ENCODE results near the gene TMEM178B.
"Not testable (repeated sequence)": the region's sequence is repeated elsewhere in the genome, so short reads cannot be mapped to it uniquely, and the experiment has no call there.

Gene TMEM178B

DNA sequence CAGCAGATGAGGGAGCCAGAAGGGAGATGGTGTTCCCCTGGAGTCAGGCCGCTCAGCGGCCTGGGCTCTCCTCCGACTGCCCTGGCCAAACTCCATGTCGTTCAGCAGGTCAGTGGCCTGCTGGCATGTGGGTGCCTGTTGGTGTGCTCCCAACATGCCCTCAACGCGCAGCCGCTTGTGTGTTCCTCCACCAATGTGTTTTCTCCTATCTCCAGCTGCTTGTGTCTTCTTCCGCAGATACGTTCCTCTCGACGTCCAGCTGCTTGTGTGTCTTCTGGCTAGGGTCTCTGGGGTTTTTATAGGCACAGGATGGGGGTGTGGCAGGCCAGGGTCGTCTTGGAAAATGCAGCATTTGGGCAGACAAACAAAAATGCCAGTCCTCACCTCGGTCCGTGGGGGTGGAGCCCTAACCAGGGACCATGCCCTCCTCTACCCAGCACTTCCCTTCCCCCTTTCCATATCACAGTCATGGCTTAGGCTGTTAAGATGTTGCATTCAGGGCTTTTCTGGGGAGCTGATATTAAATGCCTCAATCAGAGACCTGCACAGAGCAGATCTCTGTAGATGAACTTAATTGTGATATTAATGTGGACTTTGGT, 111.6 kb downstream of the TMEM178B start:
- DNase-seq: no peak

DNA sequence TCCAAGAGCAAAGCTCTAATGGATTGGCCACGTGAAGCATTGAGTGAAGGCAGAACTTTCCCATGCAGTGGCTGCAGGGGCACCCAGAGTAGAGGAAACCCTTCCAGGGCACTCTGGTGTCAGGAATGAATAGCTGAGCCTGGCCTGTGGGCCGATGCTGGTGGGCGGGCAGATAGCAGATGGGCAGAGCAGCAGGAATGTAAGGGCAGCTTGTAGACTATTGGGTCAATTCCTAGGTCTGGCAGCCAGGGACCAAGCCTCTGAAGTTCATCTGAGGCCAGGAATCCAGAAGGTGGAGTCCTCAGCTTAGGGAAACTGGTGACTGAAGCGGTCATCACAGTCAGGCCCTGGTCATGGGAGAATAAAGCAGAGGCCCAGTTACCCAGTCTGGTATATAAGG, 115.4 kb downstream of the TMEM178B start:
- no peak for DNase-seq

DNA sequence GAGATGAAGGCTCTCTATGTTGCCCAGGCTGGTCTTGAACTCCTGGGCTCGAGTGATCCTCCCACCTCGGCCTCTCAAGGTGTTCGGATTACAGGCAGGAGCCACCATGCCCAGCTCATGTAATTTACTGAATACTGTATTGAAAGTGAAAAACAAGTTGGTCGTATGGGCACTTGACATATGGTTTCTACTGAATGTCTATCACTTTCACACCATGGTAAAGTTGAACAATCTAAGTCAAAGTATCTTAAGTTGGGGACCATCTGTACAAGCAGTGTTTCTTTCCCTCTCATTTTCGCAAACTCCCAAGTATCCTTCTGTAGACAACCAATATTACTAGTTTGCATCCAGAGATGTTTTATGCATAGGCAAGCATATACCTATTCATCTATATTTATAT, 116.6 kb downstream of the TMEM178B start:
- no peak for DNase-seq

DNA sequence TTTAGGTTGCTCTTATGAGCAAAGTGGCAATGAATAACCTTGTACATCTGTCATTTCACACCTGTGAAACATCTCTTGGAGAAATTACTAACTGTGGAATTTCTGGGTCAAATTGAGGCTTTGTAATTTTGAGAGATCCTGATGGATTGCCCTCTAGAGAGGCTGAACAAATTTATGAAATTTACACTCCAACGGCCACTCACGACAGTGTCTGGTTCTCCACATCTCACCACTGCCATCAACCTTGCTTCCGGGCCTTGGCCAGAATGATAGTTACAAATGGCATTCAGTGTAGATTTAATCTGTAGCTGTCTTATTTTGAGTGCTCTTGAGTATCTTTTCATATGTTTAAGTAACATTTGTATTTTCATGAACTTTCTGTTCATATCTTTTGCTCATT, 117.4 kb downstream of the TMEM178B start:
- no peak for DNase-seq

- no peak for DNase-seq
Observed at GRCh38 chr7:141193066-141193465, 119.2 kb downstream of the TMEM178B start.

DNA sequence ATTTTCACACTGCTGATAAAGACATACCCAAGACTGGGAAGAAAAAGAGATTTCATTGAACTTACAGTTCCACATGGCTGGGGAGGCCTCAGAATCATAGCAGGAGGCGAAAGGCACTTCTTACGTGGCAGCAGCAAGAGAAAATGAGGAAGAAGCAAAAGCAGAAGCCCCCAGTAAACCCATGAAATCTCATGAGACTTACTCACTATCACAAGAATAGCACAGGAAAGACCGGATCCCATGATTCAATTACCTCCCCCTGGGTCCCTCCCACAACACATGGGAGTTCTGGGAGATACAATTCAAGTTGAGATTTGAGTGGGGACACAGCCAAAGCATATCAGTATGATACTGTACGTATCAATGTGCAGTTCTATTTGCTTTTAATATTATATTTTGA, 121.9 kb downstream of the TMEM178B start:
- DNase-seq: not testable (repeated sequence)

GRCh38 chr7:141198194-141198958, 124.5 kb downstream of the TMEM178B start:
- DNase-seq: no peak

- no peak for DNase-seq
Observed at GRCh38 chr7:141200191-141201108, 126.6 kb downstream of the TMEM178B start.

GRCh38 chr7:141201145-141201885, 127.5 kb downstream of the TMEM178B start:
- no peak for DNase-seq

GRCh38 chr7:141202535-141202934, 128.7 kb downstream of the TMEM178B start:
- DNase-seq: no peak

GRCh38 chr7:141203177-141203576, 129.3 kb downstream of the TMEM178B start:
- no peak for DNase-seq

DNA sequence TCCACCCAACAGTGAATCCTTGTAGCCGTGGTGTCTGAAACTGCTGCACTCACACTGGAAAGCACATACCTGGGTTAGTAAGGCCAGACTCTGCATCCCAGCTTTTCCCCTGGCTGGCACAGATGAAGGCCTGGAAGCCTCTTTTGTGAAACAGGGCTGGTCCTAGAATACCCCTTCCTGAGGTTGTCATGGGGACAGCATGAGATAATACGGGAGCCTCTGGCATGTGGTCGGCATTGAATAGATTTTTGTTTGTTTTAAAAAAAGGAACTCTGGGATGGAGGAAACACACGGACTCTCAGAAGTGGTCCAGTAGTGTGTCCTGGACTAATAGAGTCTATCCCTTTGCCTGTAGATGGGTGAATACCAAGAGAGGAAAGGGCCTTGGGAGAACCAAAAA, 129.7 kb downstream of the TMEM178B start:
- DNase-seq: no peak

- DNase-seq: no peak
Observed at GRCh38 chr7:141207661-141208060, 133.8 kb downstream of the TMEM178B start.

DNA sequence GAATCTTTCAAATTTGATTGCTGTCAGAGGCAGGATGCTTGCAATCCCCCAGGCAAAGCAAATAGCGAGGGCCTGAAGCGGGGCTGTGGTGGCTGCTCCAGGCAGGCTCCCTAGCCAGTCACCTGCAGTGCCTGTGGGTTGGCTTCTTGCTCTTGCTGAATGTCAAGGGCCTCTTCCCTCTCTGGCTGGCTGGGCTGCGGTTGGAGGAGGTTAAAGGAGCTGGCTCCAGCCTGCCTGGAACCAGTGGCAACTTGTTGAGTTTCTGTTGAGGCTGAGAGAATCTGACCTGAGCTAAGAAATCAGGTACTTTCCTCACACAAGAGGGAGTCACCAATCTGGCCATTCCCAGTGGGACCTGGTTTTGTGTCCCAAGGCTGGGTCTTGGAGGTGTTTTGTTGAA, 134.7 kb downstream of the TMEM178B start:
- DNase-seq: no peak

DNA sequence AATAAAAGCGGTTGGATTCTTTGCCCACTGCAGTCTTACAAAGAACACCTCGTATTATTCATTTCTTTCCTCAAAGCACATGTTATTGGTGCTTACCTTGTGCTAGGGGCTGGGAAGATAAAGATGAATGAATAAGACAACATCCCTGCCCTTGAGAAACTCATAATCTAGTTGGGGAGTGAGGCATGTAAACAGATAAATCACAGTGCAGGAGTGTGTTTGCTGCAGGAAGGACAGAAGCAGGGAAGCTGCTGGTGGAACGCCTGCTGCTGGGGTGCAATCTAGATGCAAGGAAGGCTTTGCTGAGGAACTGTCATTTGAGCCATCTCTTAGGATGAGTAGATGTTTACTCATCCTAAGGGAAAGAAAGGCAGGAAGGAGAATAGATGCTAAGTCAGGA, 135.6 kb downstream of the TMEM178B start:
- DNase-seq: no peak

DNA sequence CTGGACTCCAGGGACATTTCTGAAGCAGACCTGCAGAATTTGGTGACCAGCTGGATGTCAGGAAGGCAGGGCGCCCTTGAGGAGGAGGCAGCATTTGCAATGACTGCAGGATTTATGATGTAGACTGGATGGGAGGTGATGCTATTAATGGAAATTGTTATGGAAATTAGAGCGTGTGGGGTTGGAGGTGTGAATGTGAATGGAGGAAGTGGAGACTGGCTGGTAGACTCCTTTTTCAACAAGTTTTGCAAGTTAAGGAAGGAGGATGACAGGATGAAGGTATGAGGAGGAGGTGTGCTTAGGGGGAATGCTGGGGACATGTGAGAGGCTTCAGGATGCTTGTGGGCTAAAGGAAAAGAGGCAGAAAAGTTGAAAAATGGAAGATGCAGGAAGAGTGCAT, 137.0 kb downstream of the TMEM178B start:
- DNase-seq: no peak

DNA sequence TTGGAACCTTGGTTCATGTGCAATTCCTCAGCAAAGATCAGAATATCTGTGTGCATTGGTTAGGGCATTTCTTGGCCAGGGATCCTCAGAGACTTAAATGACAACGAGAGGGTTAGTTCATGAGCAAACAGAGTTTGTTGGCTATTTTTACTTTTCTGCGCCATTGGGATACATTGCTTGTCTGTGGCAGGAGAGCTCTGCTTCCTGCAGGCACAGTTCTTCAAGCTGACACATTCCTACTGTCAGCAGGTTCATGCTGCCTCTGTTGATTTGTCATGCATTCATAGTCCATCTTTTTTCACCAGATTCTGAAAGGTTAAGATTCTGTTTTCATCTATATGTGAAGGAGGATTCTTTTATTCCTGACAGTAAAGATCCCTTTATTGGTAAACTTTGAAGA, 139.4 kb downstream of the TMEM178B start:
- DNase-seq: no peak

- no peak for DNase-seq
Observed at GRCh38 chr7:141217938-141218337, 144.1 kb downstream of the TMEM178B start.

DNA sequence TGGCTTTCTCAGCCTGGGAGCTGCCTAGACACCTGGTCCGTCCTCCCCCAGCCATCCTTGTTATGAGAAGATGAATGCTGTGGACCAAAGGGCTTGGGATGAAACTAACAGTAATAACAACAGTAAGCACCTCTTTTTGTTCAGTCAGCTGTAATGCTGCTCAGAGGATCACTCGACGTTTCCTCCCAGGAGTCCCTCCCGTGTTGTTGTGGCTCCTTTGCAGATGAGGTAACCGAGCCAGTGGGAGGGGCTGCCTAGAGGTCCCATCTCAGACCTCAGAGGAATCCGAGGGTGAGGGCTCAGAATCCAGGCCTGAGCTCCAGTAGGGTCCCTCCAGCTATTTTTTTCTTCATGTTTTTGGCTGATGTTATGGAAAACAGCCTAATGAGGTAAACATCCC, 145.1 kb downstream of the TMEM178B start:
- DNase-seq: no peak

DNA sequence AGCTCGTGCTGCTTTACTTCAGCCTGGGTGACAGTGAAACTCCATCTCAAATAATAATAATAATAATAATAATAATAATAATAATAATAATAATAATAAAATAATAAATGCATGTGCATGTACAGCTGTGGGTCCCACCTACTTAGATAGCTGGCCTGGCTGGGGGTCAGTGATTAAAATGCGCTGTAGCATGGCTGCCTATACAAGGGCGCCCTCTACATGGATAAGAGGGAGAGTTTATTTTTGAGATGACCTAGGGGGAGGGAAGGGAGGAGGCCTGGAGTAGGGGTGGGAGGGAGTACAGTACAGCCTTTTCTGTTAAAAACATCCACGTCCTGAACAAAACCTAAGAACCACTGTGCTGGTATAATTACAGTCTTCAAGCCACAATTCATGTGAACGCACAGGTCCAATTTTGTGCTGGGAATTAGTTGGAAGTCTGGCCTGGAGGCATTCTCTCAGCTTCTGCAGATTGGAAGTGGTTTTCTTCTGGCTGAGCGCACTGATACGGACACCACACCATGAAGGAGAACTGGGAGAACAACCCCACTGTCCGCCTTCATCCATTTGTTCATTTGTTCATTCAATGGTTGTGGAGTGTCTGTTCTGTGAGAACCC, 146.5 kb downstream of the TMEM178B start:
- DNase-seq: no peak

DNA sequence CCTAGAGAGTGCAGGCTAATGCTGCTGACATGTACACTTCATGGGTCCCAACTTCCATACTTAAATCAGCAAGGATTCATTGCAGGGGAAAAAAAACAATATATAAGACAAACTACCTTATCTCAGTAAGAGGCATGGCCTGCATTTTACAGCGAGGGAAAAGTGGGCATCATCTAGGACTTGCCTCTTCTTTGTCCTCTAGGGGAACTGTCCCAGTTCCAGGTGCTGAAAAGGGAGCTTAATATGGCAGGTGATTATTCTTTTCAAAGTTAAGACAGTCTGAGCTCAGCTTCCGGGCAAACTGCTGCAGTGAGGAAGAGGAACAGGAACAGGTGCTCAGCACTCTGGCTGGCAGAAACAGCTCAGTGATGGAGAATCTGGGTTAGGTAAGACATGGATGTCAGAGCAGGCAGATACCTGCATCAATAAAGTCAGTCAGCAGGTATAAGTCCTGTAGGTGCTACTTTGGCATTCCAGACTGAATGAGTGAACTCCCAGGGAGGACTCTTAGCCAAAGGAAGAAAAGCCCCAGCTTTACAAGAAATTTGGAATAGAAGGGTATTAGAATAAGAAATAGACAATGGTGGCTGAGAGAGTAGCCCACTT, 147.2 kb downstream of the TMEM178B start:
- no peak for DNase-seq

Data from T-helper 1 cell (primary cell).